ENCODE measurements around the gene ERFE. TPM values are rescaled to one million over a fixed set of nuclear protein-coding genes. Genes with fewer than 3 reads are reported as not detected.

ERFE gene
- total and polyA plus RNA-seq, 2 donors, result 0.38 to 0.96 TPM

GRCh38 chr2:238119756-238120462, 38.9 kb upstream of the ERFE start:
- no peak for DNase-seq (ENCODE audit: low read depth in 6 of 9, low spot score in 9 of 9)
- Histone ChIP-seq H3K36me3 (ENCODE audit: control insufficient read depth in 2 of 2, insufficient read depth in 2 of 2, low read length in 1 of 2) (no peaks in the 10 kb centered on the region), H3K27ac (ENCODE audit: low read depth in 1 of 2, low read length in 1 of 2) (no peak overlapping the region), H3K4me1 (ENCODE audit: control insufficient read depth in 2 of 2, insufficient read depth in 2 of 2, low read length in 2 of 2) (no peaks in the 10 kb centered on the region), H3K4me3 (ENCODE audit: low read length in 2 of 2) (no peak overlapping the region), H3K27me3 (ENCODE audit: control insufficient read depth in 2 of 2, insufficient read depth in 1 of 2, low read length in 1 of 2) (peaks cover 2 to 24% of the 10 kb centered on the region in 2 donors), H3K9me3 (ENCODE audit: control insufficient read depth in 2 of 2, insufficient read depth in 1 of 2, low read length in 1 of 2) (no peaks in the 10 kb centered on the region)
- WGBS, result 53% methylated on average over 15 of the region's 15 CpGs

- no peak overlapping the region for H3K27ac ChIP-seq (ENCODE audit: low read depth in 1 of 2, low read length in 1 of 2)
- no peaks in the 10 kb centered on the region for H3K4me1 ChIP-seq (ENCODE audit: control insufficient read depth in 2 of 2, insufficient read depth in 2 of 2, low read length in 2 of 2)
- H3K36me3 ChIP-seq (ENCODE audit: control insufficient read depth in 2 of 2, insufficient read depth in 2 of 2, low read length in 1 of 2), result no peaks in the 10 kb centered on the region
- H3K27me3 ChIP-seq (ENCODE audit: control insufficient read depth in 2 of 2, insufficient read depth in 1 of 2, low read length in 1 of 2), result peaks cover 2 to 24% of the 10 kb centered on the region in 2 donors
- H3K9me3 ChIP-seq (ENCODE audit: control insufficient read depth in 2 of 2, insufficient read depth in 1 of 2, low read length in 1 of 2), result no peaks in the 10 kb centered on the region
- DNase-seq (ENCODE audit: low read depth in 6 of 9, low spot score in 9 of 9), result no peak
- no peak overlapping the region for H3K4me3 ChIP-seq (ENCODE audit: low read length in 2 of 2)
- 65% methylated on average over 30 of the region's 30 CpGs for WGBS
Measured at GRCh38 chr2:238120463-238121298, 38.1 kb upstream of the ERFE start.

GRCh38 chr2:238121511-238122286, 37.1 kb upstream of the ERFE start:
- 95% methylated on average over 27 of the region's 27 CpGs for WGBS
- H3K4me3 ChIP-seq (ENCODE audit: low read length in 2 of 2), result no peak overlapping the region
- no peak for DNase-seq (ENCODE audit: low read depth in 6 of 9, low spot score in 9 of 9)
- H3K36me3 ChIP-seq (ENCODE audit: control insufficient read depth in 2 of 2, insufficient read depth in 2 of 2, low read length in 1 of 2), result no peaks in the 10 kb centered on the region
- peaks cover 2 to 24% of the 10 kb centered on the region in 2 donors for H3K27me3 ChIP-seq (ENCODE audit: control insufficient read depth in 2 of 2, insufficient read depth in 1 of 2, low read length in 1 of 2)
- no peak overlapping the region for H3K27ac ChIP-seq (ENCODE audit: low read depth in 1 of 2, low read length in 1 of 2)
- H3K9me3 ChIP-seq (ENCODE audit: control insufficient read depth in 2 of 2, insufficient read depth in 1 of 2, low read length in 1 of 2), result peaks cover 0 to 4% of the 10 kb centered on the region in 2 donors
- H3K4me1 ChIP-seq (ENCODE audit: control insufficient read depth in 2 of 2, insufficient read depth in 2 of 2, low read length in 2 of 2), result no peaks in the 10 kb centered on the region

- Histone ChIP-seq H3K27ac (ENCODE audit: low read depth in 1 of 2, low read length in 1 of 2) (no peak overlapping the region), H3K4me1 (ENCODE audit: control insufficient read depth in 2 of 2, insufficient read depth in 2 of 2, low read length in 2 of 2) (no peaks in the 10 kb centered on the region), H3K36me3 (ENCODE audit: control insufficient read depth in 2 of 2, insufficient read depth in 2 of 2, low read length in 1 of 2) (no peaks in the 10 kb centered on the region), H3K27me3 (ENCODE audit: control insufficient read depth in 2 of 2, insufficient read depth in 1 of 2, low read length in 1 of 2) (peaks cover 2 to 20% of the 10 kb centered on the region in 2 donors), H3K4me3 (ENCODE audit: low read length in 2 of 2) (no peak overlapping the region), H3K9me3 (ENCODE audit: control insufficient read depth in 2 of 2, insufficient read depth in 1 of 2, low read length in 1 of 2) (peaks cover 0 to 4% of the 10 kb centered on the region in 2 donors)
- no peak for DNase-seq (ENCODE audit: low read depth in 6 of 9, low spot score in 9 of 9)
- 96% methylated on average over 29 of the region's 29 CpGs for WGBS
Measured at GRCh38 chr2:238122287-238123217, 36.2 kb upstream of the ERFE start.

- H3K27me3 ChIP-seq (ENCODE audit: control insufficient read depth in 2 of 2, insufficient read depth in 1 of 2, low read length in 1 of 2), result peaks cover 2 to 19% of the 10 kb centered on the region in 2 donors
- H3K27ac ChIP-seq (ENCODE audit: low read depth in 1 of 2, low read length in 1 of 2), result no peak overlapping the region
- no peak overlapping the region for H3K4me3 ChIP-seq (ENCODE audit: low read length in 2 of 2)
- no peaks in the 10 kb centered on the region for H3K36me3 ChIP-seq (ENCODE audit: control insufficient read depth in 2 of 2, insufficient read depth in 2 of 2, low read length in 1 of 2)
- peaks cover 0 to 4% of the 10 kb centered on the region in 2 donors for H3K9me3 ChIP-seq (ENCODE audit: control insufficient read depth in 2 of 2, insufficient read depth in 1 of 2, low read length in 1 of 2)
- DNase-seq (ENCODE audit: low read depth in 6 of 9, low spot score in 9 of 9), result no peak
- WGBS, result 89% methylated on average over 22 of the region's 22 CpGs
- H3K4me1 ChIP-seq (ENCODE audit: control insufficient read depth in 2 of 2, insufficient read depth in 2 of 2, low read length in 2 of 2), result no peaks in the 10 kb centered on the region
Measured at GRCh38 chr2:238123218-238123971, 35.4 kb upstream of the ERFE start.

- H3K9me3 ChIP-seq (ENCODE audit: control insufficient read depth in 2 of 2, insufficient read depth in 1 of 2, low read length in 1 of 2), result peaks cover 0 to 4% of the 10 kb centered on the region in 2 donors
- DNase-seq (ENCODE audit: low read depth in 6 of 9, low spot score in 9 of 9), result no peak
- no peak overlapping the region for H3K4me3 ChIP-seq (ENCODE audit: low read length in 2 of 2)
- H3K27me3 ChIP-seq (ENCODE audit: control insufficient read depth in 2 of 2, insufficient read depth in 1 of 2, low read length in 1 of 2), result peaks cover 2 to 21% of the 10 kb centered on the region in 2 donors
- no peaks in the 10 kb centered on the region for H3K36me3 ChIP-seq (ENCODE audit: control insufficient read depth in 2 of 2, insufficient read depth in 2 of 2, low read length in 1 of 2)
- H3K4me1 ChIP-seq (ENCODE audit: control insufficient read depth in 2 of 2, insufficient read depth in 2 of 2, low read length in 2 of 2), result no peaks in the 10 kb centered on the region
- no peak overlapping the region for H3K27ac ChIP-seq (ENCODE audit: low read depth in 1 of 2, low read length in 1 of 2)
- WGBS, result 90% methylated on average over 14 of the region's 14 CpGs
Measured at GRCh38 chr2:238123991-238124470, 34.7 kb upstream of the ERFE start.

GRCh38 chr2:238124488-238125126, 34.2 kb upstream of the ERFE start:
- peaks cover 2 to 20% of the 10 kb centered on the region in 2 donors for H3K27me3 ChIP-seq (ENCODE audit: control insufficient read depth in 2 of 2, insufficient read depth in 1 of 2, low read length in 1 of 2)
- no peak overlapping the region for H3K27ac ChIP-seq (ENCODE audit: low read depth in 1 of 2, low read length in 1 of 2)
- H3K36me3 ChIP-seq (ENCODE audit: control insufficient read depth in 2 of 2, insufficient read depth in 2 of 2, low read length in 1 of 2), result no peaks in the 10 kb centered on the region
- no peaks in the 10 kb centered on the region for H3K4me1 ChIP-seq (ENCODE audit: control insufficient read depth in 2 of 2, insufficient read depth in 2 of 2, low read length in 2 of 2)
- H3K4me3 ChIP-seq (ENCODE audit: low read length in 2 of 2), result no peak overlapping the region
- WGBS, result 97% methylated on average over 19 of the region's 19 CpGs
- H3K9me3 ChIP-seq (ENCODE audit: control insufficient read depth in 2 of 2, insufficient read depth in 1 of 2, low read length in 1 of 2), result peaks cover 0 to 4% of the 10 kb centered on the region in 2 donors
- no peak for DNase-seq (ENCODE audit: low read depth in 6 of 9, low spot score in 9 of 9)
